ENCODE results near the gene ANXA6. TPM values are rescaled to one million over a fixed set of nuclear protein-coding genes. Genes with fewer than 3 reads are reported as not detected.

The ANXA6 gene
- total and polyA plus RNA-seq, 9 of the 15 experiments (the other 6 are each of a cell fraction or from before 2014, with no cell fraction given), result 0.70 to 13.2 (median 8.3) TPM

DNA sequence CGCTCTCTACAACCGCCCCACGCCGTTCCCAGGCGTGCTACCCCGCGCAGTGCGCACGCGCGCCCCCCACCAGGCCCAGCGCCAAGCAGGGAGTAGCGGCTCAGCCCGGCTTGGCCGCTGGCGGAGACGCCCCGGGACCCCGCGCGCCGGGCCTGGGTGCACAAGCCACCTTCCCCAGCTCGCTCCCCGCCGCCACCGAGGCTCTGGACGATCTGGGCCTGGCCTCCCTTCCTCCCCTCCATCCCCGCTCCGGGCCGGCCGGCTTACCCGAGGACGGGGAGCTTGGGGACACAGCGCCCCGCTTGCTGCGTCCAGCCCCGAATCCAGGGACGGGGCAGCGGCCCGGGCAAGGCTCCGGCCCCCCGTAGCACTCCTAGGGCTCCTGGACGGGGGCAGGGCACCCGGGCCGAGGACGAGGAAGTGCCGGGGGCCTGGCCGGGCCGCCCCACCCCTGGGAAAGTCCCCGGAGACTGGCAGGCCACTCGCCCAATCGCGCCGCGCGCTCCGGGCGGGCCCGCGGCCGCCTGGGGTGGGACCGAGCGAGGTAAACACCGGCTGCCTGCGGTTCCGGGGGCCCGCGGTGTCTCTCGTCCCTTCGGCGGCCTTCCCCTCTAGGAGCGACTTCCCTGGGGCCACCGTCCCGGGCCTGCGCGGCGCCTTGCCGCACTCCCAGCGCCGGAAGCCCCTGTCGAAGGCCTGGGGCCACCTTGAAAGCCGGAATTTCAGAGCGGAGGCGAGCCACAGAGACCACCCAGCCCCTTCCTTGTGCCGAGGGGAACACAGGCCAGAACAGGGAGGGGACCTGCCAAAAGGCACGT, 76.8 kb downstream of the ANXA6 start, which contains the start of gene TNIP1 (continued):
- TF ChIP-seq, protein P1, sequence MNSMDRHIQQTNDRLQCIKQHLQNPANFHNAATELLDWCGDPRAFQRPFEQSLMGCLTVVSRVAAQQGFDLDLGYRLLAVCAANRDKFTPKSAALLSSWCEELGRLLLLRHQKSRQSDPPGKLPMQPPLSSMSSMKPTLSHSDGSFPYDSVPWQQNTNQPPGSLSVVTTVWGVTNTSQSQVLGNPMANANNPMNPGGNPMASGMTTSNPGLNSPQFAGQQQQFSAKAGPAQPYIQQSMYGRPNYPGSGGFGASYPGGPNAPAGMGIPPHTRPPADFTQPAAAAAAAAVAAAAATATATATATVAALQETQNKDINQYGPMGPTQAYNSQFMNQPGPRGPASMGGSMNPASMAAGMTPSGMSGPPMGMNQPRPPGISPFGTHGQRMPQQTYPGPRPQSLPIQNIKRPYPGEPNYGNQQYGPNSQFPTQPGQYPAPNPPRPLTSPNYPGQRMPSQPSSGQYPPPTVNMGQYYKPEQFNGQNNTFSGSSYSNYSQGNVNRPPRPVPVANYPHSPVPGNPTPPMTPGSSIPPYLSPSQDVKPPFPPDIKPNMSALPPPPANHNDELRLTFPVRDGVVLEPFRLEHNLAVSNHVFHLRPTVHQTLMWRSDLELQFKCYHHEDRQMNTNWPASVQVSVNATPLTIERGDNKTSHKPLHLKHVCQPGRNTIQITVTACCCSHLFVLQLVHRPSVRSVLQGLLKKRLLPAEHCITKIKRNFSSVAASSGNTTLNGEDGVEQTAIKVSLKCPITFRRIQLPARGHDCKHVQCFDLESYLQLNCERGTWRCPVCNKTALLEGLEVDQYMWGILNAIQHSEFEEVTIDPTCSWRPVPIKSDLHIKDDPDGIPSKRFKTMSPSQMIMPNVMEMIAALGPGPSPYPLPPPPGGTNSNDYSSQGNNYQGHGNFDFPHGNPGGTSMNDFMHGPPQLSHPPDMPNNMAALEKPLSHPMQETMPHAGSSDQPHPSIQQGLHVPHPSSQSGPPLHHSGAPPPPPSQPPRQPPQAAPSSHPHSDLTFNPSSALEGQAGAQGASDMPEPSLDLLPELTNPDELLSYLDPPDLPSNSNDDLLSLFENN (IDR thresholded peaks at IDR 0.05; ENCODE audit: low read depth in 2 of 2, low read length in 2 of 2), result 0 out of 4 replicates have a peak, but pooled peaks of 1 of the 2 experiments have one; percentile 9
- TF ChIP-seq, protein P2, sequence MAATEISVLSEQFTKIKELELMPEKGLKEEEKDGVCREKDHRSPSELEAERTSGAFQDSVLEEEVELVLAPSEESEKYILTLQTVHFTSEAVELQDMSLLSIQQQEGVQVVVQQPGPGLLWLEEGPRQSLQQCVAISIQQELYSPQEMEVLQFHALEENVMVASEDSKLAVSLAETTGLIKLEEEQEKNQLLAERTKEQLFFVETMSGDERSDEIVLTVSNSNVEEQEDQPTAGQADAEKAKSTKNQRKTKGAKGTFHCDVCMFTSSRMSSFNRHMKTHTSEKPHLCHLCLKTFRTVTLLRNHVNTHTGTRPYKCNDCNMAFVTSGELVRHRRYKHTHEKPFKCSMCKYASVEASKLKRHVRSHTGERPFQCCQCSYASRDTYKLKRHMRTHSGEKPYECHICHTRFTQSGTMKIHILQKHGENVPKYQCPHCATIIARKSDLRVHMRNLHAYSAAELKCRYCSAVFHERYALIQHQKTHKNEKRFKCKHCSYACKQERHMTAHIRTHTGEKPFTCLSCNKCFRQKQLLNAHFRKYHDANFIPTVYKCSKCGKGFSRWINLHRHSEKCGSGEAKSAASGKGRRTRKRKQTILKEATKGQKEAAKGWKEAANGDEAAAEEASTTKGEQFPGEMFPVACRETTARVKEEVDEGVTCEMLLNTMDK (IDR thresholded peaks at IDR 0.05; ENCODE audit: borderline replicate concordance, insufficient read depth, low read depth, low read length, poor library complexity, severe bottlenecking), result peak; percentile 73
- TF ChIP-seq, protein P3, sequence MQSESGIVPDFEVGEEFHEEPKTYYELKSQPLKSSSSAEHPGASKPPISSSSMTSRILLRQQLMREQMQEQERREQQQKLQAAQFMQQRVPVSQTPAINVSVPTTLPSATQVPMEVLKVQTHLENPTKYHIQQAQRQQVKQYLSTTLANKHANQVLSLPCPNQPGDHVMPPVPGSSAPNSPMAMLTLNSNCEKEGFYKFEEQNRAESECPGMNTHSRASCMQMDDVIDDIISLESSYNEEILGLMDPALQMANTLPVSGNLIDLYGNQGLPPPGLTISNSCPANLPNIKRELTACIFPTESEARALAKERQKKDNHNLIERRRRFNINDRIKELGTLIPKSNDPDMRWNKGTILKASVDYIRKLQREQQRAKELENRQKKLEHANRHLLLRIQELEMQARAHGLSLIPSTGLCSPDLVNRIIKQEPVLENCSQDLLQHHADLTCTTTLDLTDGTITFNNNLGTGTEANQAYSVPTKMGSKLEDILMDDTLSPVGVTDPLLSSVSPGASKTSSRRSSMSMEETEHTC (IDR thresholded peaks at IDR 0.05), result no peak
- TF ChIP-seq ARID1B (IDR thresholded peaks at IDR 0.05) (peak; percentile 36), FOXK2 (conservative IDR thresholded peaks at IDR 0.05 in 1 of 2, IDR thresholded peaks at IDR 0.05 in 1 of 2; ENCODE audit: low read depth in 2 of 2) (peak; percentile 97 to 98), CBFB (CRISPR knock-in tag; IDR thresholded peaks at IDR 0.05) (0 out of 2 replicates have a peak, but pooled peaks have one; percentile 75), SRSF7 (optimal IDR thresholded peaks at IDR 0.05; ENCODE audit: low read depth, low read length) (peak; percentile 77), SMAD1 (IDR thresholded peaks at IDR 0.05; ENCODE audit: low read depth, low read length, partially characterized antibody) (peak; percentile 47), LEF1 (IDR thresholded peaks at IDR 0.05) (no peak), GABPB1 (CRISPR knock-in tag; IDR thresholded peaks at IDR 0.05) (peak; percentile 90), CCNT2 (IDR thresholded peaks at IDR 0.05; ENCODE audit: borderline replicate concordance, extremely low read depth, insufficient read length, low read depth, low read length) (peak; percentile 91), GATAD2B (IDR thresholded peaks at IDR 0.05; ENCODE audit: borderline replicate concordance) (0 out of 2 replicates have a peak, but pooled peaks have one; percentile 30)
- TF ChIP-seq, protein P4, sequence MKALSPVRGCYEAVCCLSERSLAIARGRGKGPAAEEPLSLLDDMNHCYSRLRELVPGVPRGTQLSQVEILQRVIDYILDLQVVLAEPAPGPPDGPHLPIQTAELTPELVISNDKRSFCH (CRISPR knock-in tag; IDR thresholded peaks at IDR 0.05), result no peak
- TF ChIP-seq, protein P4 (tag; IDR thresholded peaks at IDR 0.05), result peak; percentile 17; the same call in 1 of the 2 replicates
- TF ChIP-seq, protein P5, sequence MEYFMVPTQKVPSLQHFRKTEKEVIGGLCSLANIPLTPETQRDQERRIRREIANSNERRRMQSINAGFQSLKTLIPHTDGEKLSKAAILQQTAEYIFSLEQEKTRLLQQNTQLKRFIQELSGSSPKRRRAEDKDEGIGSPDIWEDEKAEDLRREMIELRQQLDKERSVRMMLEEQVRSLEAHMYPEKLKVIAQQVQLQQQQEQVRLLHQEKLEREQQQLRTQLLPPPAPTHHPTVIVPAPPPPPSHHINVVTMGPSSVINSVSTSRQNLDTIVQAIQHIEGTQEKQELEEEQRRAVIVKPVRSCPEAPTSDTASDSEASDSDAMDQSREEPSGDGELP (CRISPR knock-in tag; IDR thresholded peaks at IDR 0.05; ENCODE audit: borderline replicate concordance), result no peak; the same call in none of the 2 replicates
